GM18868 (cell line): Measurements from ENCODE around the gene SLC38A6.

Experiments used
- ATAC-seq: cut with Tn5 transposase; IDR thresholded peaks from one replicate; pipeline ENCODE4 v1.9.1; 2021; ENCODE audit warnings: mild to moderate bottlenecking, moderate library complexity; ENCODE audit not compliant: unreplicated experiment

SLC38A6 gene

DNA sequence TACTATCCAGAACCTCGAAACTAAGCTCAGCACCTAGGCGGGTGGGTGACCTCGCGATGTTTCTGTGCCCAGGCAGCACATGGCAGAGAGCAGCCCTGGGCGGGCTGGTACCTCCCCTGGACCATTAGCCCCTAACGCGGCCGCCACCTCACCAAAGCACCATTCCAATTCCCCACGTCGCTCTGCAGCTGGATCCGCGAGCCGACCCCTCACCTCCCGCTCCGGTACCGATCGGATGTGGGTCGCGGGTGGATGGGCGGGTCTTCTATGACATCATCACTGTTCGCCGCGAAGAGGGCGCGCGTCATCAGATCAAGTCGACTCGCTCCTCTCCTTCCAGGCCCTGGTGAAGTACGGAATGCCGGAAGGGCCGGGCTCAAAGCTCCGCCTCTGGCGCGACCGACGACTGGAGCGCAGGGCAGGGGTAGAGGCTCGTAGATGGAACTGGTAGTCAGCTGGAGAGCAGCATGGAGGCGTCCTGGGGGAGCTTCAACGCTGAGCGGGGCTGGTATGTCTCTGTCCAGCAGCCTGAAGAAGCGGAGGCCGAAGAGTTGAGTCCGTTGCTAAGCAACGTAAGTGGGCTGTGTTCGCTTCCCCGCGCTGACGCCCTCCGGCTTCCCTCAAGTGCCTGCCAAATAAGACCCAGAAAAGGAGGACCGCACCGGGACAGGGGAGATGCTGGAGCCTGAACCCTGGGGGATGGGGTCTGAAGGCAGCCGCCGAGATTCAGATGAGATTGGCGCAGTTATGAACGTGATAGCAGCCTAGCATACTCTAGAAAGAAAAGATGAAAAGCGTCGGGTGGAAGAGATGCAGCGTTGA lies at the start of gene SLC38A6, which contains the start of gene TRMT5:
Gene SLC38A6 (plus strand): TSS at position 435 of the 822 bp plus-strand sequence. CDS start 33 bp downstream, at position 468.
Gene TRMT5 (minus strand): TSS at position 269 of the 822 bp plus-strand sequence. CDS start 106 bp downstream, at position 163.
- ATAC-seq = peak; percentile 88

DNA sequence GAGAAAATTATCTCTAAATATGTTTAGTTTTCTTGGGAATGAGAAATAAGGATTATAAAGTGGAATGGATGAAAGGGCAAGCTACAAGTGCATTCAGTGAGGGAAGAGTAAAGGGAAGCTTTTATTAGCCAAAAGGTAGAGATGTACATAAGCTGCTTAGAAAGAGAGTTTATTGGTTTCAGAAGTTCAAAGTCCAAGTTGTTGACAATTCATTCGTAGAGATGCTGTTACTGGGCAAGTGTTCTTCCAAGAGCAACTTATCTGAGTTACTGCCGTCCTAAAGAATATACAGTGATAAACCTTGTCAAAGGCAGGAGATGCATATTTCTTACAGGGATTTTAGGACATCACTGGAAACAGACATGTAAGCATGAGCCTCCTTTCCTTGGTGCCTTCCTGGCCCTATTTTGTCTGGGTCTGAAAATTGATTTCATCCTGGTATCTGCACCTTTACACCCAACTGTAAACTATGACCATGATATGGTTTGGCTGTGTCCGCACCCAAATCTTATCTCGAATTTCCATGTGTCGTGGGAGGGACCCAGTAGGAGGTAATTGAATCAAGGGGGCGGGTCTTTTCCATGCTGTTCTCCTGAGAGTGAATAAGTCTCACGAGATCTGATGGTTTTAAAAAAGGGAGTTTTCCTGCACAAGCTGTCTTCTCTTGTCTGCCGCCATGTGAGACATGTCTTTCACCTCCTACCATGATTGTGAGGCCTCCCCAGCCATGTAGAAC lies 47.0 kb upstream of the SLC38A6 start:
- ATAC-seq = no peak

DNA sequence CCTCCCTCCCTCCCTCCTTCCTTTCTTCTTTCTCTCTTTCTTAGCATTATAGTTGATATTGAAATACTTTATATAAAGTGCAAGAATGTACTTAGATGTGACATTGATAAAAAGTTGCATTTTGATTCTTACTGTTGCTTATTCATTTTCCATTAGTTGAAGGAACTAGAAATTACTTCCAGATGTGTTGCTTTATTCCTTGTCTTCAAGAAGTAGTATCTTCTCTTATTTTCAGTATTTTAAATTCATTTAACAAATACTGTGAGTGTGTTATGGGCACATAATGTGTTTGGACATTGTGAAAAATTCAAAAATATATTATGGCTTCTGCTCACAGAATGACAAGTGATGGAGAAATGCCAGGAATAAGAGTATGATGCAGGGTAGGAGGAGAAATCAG lies 45.7 kb upstream of the SLC38A6 start:
- no peak for ATAC-seq

DNA sequence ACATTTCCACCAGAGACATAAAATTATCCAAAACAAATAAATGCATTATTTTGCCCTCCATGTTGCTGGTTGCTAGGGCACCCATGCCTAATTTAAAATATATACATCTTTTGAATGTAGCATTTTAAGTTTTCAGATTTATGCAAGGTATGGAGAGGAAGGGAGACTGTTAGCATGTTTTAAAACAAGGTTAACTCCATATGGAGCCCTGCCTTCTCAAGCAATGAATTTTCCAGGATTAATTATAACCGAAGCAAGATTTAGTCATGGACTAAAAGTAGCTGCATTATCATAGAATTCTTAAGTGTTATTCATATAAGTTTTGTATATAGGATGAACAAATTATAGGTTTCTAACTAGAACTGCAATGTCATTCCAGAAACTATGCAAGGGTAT lies 37.4 kb upstream of the SLC38A6 start:
- no peak for ATAC-seq

GRCh38 chr14:60944204-60944603 lies 36.8 kb upstream of the SLC38A6 start:
- no peak for ATAC-seq

DNA sequence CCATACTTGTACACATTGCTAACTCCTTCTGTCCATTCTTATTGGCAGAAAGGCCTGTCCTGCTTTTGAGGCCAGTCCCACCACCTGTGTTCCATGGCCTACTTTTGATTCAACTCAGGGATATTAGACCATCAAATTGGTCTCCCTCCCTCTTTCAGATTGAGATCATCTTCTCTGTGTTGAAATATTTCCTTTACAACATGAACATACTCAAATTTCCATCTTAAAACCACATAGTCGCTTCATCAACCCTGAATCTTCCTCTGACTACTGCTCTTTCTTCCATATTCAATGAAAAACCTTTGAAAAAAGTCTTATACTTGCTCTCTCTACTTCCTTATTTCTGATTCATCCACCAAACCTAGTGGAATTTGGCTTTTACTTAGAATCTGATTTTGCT lies 35.1 kb upstream of the SLC38A6 start:
- no peak for ATAC-seq

DNA sequence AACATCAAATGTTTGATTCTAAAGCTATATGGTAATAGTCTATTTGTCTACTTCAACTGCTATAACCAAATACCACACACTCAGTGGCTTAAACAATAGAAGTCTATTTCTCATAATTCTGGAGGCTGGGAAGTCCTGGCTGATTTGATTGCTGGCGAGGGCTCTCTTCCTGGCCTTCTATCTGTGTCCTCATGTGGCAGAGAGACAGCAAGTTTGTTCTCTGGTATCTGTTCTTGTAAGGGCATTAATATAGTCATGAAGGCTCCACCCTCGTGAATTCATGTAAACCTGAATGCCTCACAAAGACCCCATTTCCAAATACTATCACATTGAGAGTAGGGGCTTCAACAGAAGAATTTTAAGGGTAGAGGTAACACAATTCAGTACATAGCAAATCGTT lies 34.3 kb upstream of the SLC38A6 start:
- no peak for ATAC-seq

GRCh38 chr14:60951776-60952435 lies 29.1 kb upstream of the SLC38A6 start:
- no peak for ATAC-seq

DNA sequence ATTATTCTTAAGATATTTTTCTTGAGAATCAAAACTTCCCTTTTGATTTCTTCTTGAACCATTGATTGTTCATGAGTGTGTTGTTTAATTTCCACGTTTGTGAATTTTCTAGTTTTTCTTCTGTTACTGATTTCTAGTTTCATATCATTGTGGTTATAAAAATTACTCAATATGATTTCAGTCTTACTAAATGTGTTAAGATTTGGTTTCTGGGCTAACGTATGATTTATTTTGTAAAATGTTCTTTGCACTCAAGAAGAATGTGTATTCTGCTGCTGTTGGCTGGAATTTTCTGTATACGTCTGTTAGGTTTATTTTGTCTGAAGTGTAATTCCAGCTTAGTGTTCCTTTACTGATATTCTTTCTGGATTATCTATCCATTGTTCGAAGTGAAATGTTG lies 24.8 kb upstream of the SLC38A6 start:
- no peak for ATAC-seq

DNA sequence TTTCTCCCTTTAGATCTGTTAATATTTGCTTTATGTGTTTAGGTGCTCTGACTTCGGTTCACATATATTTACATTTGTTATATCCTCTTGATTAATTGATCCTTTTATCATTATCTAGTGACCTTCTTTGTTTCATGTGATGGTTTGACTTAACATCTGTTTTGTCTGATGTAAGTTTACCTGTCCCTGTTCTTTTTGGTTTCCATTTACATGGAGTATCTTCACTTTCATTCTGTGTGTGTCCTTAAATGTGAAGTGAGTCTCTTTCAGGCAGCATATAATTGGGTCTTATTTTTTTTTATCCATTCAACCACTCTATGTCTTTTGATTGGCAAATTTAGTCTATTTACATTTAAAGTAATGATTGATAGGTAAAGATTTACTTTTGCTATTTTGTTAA lies 24.4 kb upstream of the SLC38A6 start:
- no peak for ATAC-seq

- no peak for ATAC-seq
Measured at GRCh38 chr14:60958146-60958545, 22.9 kb upstream of the SLC38A6 start.

- no peak for ATAC-seq
Measured at GRCh38 chr14:60963761-60964160, 17.3 kb upstream of the SLC38A6 start.

- no peak for ATAC-seq
Measured at GRCh38 chr14:60964904-60965303, 16.1 kb upstream of the SLC38A6 start.

GRCh38 chr14:60965402-60965801 lies 15.6 kb upstream of the SLC38A6 start:
- no peak for ATAC-seq

DNA sequence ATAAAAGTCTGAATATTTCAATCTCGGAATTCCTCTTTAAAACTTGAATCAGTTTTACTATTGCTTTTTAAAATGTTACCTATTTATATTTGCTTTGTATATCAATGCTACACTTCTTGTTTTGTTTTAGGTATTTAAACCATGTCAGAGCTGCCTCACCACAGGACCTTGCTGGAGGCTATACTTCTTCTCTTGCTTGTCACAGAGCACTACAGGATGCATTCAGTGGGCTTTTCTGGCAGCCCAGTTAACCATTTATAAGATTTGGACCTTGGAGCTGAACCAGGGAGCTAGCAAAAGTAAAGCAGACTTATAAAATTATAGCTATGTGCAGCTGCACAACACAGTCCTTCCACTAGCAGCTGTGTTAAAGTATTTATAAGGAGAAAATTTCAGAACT lies 12.9 kb upstream of the SLC38A6 start:
- no peak for ATAC-seq

DNA sequence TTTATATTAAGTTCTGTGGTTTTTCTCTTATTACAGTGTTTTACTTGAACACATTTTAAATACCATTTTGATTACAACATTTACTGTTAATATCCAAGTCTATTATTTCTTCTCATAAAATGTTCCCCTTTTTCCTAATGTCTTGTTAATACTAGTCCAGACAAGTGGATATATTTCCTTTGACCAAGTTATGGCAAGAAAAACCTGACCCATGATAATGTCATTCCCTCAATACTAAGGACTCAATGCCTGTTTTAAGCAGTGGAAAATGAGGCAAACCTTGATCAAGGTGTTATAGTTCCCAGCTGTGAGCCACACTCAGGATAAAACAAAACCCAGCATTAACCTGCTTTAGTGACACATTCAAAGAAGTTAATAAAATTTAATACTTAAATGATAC lies 12.4 kb upstream of the SLC38A6 start:
- ATAC-seq = no peak

DNA sequence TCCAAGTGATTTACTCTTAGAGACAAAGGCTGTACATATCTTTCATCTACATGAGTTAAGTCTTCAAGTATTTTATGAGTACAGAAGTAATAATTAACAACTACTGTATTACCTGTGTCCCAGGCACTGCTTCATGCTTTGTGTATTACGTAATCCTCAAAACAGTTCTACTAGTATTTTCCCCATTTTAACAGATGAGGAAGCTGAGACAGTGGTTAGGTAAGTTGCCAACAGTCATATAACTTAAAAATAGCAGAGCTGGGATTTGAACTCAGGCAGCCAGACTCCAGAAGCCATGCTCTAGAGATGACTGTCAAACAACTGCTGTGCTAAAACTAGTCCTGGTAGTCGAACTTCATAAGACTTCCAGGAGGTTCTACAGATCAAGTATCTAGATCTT lies 10.9 kb upstream of the SLC38A6 start:
- no peak for ATAC-seq

- ATAC-seq = no peak
Measured at GRCh38 chr14:60971271-60971670, 9.8 kb upstream of the SLC38A6 start.

DNA sequence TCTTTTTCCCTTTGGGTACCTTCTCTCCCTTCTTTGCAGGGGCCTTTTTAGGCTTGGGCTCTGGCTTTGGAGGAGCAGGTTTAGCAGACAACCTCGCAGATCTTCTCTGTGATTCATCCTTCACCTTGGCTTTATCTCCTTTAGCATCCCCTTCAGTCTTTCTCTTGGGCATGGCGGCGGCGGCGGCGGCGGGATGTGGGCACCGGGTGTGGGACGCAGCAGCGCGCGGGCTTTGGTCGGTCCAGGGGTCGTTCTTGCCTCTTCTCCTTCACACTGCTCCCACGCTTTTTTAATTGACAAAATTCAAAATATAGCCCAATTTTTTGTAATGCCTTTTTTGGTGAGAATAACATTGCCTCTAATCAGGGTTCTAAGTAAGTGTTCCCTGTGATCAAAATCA lies 8.8 kb upstream of the SLC38A6 start:
- no peak for ATAC-seq

DNA sequence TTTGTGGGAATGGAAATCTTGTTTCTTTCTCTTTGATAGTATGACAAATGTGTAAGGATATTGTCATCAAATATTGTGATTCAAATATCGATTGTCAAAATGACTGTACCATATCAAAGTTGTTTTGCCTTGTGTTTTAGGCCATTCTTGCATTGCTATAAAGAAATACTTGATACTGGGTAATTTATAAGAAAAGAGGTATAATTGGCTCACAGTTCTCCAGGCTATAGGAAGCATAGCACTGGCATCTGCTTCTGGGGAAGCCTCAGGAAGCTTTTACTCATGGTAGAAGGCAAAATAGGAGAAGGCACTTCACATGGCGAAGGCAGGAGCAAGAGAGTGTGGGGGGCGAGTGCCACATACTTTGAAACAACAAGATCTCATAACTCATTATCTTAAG lies 8.0 kb upstream of the SLC38A6 start:
- no peak for ATAC-seq

DNA sequence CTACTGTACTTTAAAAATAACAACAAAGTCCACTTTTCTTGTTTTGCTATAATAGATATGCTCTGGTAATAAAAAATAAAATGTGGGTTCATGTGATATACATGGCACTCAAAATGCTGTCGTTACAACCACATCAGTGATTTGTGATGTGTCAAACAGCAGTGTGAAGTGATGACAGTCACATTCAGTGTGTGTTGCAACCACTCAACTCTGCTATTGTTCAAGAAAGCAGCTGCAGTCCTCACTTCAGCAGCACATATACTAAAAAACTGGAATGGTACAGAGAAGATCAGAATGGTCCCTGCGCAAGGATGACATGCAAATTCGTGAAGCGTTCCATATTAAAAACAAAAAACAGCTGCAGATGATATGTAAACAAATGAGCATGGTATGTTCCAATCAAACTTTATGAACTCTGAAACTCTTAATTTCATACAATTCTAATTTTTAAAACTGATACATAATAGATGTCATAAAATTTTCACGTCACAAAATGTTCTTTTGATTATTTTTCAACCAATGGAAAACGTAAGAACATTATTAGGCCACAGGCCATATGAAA lies 6.9 kb upstream of the SLC38A6 start:
- ATAC-seq = no peak
